Heart left ventricle (tissue), 13 donors: ENCODE data around the gene CCDC60.

Experiments used
- POLR2A ChIP-seq, 2 donors: fragments of 450-650 bp; IDR thresholded peaks; one replicate each; pipeline ENCODE4 v1.6.1; 2017; ENCODE audit warnings: antibody characterized with exemption in 2 of 2, mild to moderate bottlenecking in 2 of 2, moderate library complexity in 2 of 2
- TF ChIP-seq, protein P1 (sequence below), 12 donors: fragments of 200-600 bp; sonication (generic) in 4 of 12; IDR thresholded peaks; one replicate each; pipeline versions ENCODE4 v1.5.0 to v1.8.0; 2018 to 2022; ENCODE audit warnings: antibody characterized with exemption in 12 of 12, mild to moderate bottlenecking in 5 of 12
- donor health status: ischemic (EF 13 %, LVEDD 7.1; RV severe dilation, severe dysfunction).
- donor health status: DM: no; HTN: yes; CAD: no.
- donor health status: DM: no; HTN: no; CAD: no.
- donor health status: ischemic (EF 25% LVEDD 6.9; RV normal size, moderate dysfunction).
- donor health status: ischemic (EF 25% LVEDD 5.7; RV mildly dilated, moderate dysfunction).
- donor health status: ischemic (EF 35%, LVEDD 5.7; RV mildly dilated, moderate dysfunction).
- donor health status: nonischemic (EF 11% LVEDD 7.7; RV severe dilation, severe dysfunction).
- donor health status: DM: yes; HTN: yes; CAD: no.
- donor health status: PGD.
- donor health status: ischemic (EF 29% LVEDD 5.4; RV normal size, mild dysfunction).
- donor health status: nonischemic (EF 23%, LVEDD 6.1; RV moderate dilation, normal function).

DNA sequence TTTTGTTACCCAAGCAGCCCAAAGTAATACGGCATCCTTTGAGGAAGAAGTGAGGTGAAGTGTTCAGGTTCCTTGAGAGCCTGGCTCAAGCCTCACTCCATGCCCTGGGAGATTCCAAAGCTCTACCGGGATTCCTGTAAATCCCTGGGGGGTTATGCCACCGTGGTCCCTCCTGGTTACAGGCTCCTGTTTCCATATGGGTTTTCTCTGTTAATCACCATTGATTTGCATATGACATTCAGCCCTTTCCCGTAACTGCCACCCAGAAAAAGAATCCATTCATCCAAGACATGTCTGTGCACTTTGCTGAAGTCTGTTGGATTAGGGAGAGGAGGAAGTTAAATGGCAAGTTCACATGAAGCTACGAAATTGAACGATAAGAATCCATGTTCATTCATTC lies 27.9 kb upstream of the CCDC60 start:
- TF ChIP-seq, protein P1, sequence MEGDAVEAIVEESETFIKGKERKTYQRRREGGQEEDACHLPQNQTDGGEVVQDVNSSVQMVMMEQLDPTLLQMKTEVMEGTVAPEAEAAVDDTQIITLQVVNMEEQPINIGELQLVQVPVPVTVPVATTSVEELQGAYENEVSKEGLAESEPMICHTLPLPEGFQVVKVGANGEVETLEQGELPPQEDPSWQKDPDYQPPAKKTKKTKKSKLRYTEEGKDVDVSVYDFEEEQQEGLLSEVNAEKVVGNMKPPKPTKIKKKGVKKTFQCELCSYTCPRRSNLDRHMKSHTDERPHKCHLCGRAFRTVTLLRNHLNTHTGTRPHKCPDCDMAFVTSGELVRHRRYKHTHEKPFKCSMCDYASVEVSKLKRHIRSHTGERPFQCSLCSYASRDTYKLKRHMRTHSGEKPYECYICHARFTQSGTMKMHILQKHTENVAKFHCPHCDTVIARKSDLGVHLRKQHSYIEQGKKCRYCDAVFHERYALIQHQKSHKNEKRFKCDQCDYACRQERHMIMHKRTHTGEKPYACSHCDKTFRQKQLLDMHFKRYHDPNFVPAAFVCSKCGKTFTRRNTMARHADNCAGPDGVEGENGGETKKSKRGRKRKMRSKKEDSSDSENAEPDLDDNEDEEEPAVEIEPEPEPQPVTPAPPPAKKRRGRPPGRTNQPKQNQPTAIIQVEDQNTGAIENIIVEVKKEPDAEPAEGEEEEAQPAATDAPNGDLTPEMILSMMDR (IDR thresholded peaks at IDR 0.05), result no peak
- no peak for TF ChIP-seq POLR2A (IDR thresholded peaks at IDR 0.05)
